Stimulated activated naive CD8-positive, alpha-beta T cell treated with anti-CD3 and anti-CD28 coated beads, Interleukin-15, amount 100 ng/mL, for 72 hours (primary cell): ENCODE measurements around the gene CSTB.

Source experiments
- ATAC-seq: fragments of 150-1000 bp; cut with Tn5 transposase; 2 replicates; pipeline ENCODE4 v1.10.0; 2021; ENCODE audit warnings: mild to moderate bottlenecking, moderate library complexity
- DNase-seq, 2 donors: peaks; one replicate each; pipeline ENCODE4 v3.0.0; 2021 to 2022
- H3K27ac Mint-ChIP-seq, 2 donors: one replicate each; pipeline ENCODE4 v1.8.0; 2022; ENCODE audit warnings: mild to moderate bottlenecking in 2 of 2, mixed read lengths in 2 of 2, moderate library complexity in 2 of 2
- H3K27me3 Mint-ChIP-seq: one replicate; pipeline ENCODE4 v1.8.0; 2022; ENCODE audit warnings: mixed read lengths
- H3K4me1 Mint-ChIP-seq: one replicate; pipeline ENCODE4 v1.8.0; 2022; ENCODE audit warnings: mild to moderate bottlenecking, mixed read lengths
- H3K4me3 Mint-ChIP-seq, 2 donors: one replicate each; pipeline ENCODE4 v1.8.0; 2022; ENCODE audit warnings: mild to moderate bottlenecking in 2 of 2, mixed read lengths in 2 of 2, moderate library complexity in 1 of 2
- H3K9me3 Mint-ChIP-seq, 2 donors: one replicate each; pipeline ENCODE4 v1.8.0; 2022; ENCODE audit warnings: mixed read lengths in 2 of 2

The CSTB gene

GRCh38 chr21:43754948-43755781 lies 20.9 kb downstream of the CSTB start:
- no peak for ATAC-seq
- Mint-ChIP-seq H3K4me3 (no peak overlapping the region), H3K27me3 (no peaks in the 10 kb centered on the region), H3K4me1 (no peaks in the 10 kb centered on the region), H3K27ac (no peak overlapping the region), H3K9me3 (no peaks in the 10 kb centered on the region)
- DNase-seq: no peak

- Mint-ChIP-seq H3K4me3 (no peak overlapping the region), H3K4me1 (peaks cover 4% of the 10 kb centered on the region), H3K27me3 (no peaks in the 10 kb centered on the region), H3K9me3 (no peaks in the 10 kb centered on the region), H3K27ac (no peak overlapping the region)
- DNase-seq (no peak), ATAC-seq (no peak)
These were observed 22.7 kb downstream of the CSTB start for GRCh38 chr21:43753439-43753799.

- no peak overlapping the region for H3K27ac Mint-ChIP-seq
- ATAC-seq: no peak
- DNase-seq: no peak
- H3K9me3 Mint-ChIP-seq: no peaks in the 10 kb centered on the region
- H3K27me3 Mint-ChIP-seq: no peaks in the 10 kb centered on the region
- H3K4me3 Mint-ChIP-seq: no peak overlapping the region
- peaks cover 4% of the 10 kb centered on the region for H3K4me1 Mint-ChIP-seq
These were observed 23.2 kb downstream of the CSTB start for GRCh38 chr21:43752758-43753438.

DNA sequence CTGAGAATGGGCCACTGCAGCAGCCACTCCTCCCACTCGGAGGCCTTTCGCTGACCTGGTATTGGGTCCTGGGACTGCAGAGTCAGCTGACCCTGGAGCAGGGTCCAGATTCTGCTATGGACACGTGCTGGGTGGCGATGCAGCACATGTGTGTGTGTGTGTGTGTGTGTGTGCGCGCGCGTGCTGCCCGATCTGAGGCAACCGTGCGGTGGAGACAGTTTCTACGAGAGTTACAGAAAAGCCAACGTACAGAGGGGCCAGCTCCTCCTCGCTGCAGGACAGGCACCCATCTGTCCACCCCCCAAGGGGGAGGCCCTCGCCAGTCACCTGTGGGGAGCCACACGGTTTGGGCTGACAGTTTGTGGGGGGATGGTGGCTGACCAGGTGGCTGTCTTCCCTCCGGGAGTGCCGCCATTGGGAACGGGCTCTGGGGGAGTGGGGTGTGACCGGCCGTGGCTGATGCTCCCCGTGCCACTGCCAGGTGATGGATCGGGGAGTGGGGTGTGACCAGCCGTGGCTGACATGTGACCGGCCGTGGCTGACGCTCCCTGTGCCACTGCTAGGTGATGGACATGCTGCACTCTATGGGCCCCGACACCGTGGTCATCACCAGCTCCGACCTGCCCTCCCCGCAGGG lies 24.0 kb downstream of the CSTB start:
- Mint-ChIP-seq H3K4me1 (peaks cover 4% of the 10 kb centered on the region), H3K4me3 (no peak overlapping the region), H3K27ac (no peak overlapping the region), H3K9me3 (no peaks in the 10 kb centered on the region), H3K27me3 (no peaks in the 10 kb centered on the region)
- no peak for DNase-seq
- ATAC-seq: no peak

GRCh38 chr21:43750339-43751033 lies 25.6 kb downstream of the CSTB start:
- H3K4me3 Mint-ChIP-seq: no peak overlapping the region
- peaks cover 4% of the 10 kb centered on the region for H3K4me1 Mint-ChIP-seq
- ATAC-seq: no peak
- no peak overlapping the region for H3K27ac Mint-ChIP-seq
- H3K27me3 Mint-ChIP-seq: no peaks in the 10 kb centered on the region
- DNase-seq: no peak
- no peaks in the 10 kb centered on the region for H3K9me3 Mint-ChIP-seq

DNA sequence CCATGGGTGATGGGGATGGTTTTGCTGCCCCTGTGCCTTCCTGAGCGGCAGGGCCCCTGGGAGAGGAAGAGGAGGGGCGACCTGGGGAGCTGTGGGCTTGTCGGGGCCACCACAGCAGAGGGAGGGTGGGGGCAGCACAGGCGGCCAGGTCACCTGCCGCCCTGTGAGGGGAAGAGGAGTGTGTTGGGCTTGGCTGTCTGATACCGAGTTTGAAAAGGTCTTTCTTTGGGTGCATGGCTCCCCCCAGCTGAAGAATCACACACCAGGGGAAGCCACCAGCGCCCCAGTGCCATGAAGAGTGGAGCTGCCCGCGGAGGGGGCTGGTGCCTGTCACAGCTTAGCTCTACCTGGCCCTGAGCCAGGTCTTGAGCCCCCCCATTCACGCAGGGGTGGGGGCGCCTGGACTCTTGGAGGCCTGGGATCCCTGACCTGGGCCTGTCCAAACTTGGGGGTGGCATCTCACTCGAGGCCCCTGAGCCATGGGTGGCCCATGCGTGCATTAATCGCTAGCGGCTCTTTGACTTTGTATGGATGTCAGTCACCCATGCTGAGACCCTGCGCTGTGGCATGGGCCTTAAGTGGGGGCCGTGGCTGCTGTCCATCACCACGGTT lies 26.4 kb downstream of the CSTB start:
- H3K9me3 Mint-ChIP-seq: no peaks in the 10 kb centered on the region
- H3K4me3 Mint-ChIP-seq: no peak overlapping the region
- H3K27ac Mint-ChIP-seq: peak overlapping the region; percentile 13 to 54
- H3K27me3 Mint-ChIP-seq: no peaks in the 10 kb centered on the region
- DNase-seq (no peak), ATAC-seq (peak; percentile 33)
- H3K4me1 Mint-ChIP-seq: peaks cover 4% of the 10 kb centered on the region

- ATAC-seq (no peak), DNase-seq (no peak)
- Mint-ChIP-seq H3K27ac (peak overlapping the region in 1 of 2 donors; percentile 42), H3K4me1 (peaks cover 4% of the 10 kb centered on the region), H3K27me3 (no peaks in the 10 kb centered on the region), H3K9me3 (no peaks in the 10 kb centered on the region), H3K4me3 (no peak overlapping the region)
These were observed 27.5 kb downstream of the CSTB start for GRCh38 chr21:43748622-43749021.

GRCh38 chr21:43745772-43746517 lies 30.2 kb downstream of the CSTB start:
- H3K4me1 Mint-ChIP-seq: peaks cover 5% of the 10 kb centered on the region
- ATAC-seq (no peak), DNase-seq (no peak)
- H3K27me3 Mint-ChIP-seq: no peaks in the 10 kb centered on the region
- no peaks in the 10 kb centered on the region for H3K9me3 Mint-ChIP-seq
- no peak overlapping the region for H3K4me3 Mint-ChIP-seq
- peak overlapping the region in 1 of 2 donors; percentile 4 for H3K27ac Mint-ChIP-seq

GRCh38 chr21:43744725-43745124 lies 31.4 kb downstream of the CSTB start:
- no peak for DNase-seq
- Mint-ChIP-seq H3K4me1 (peaks cover 14% of the 10 kb centered on the region), H3K27me3 (no peaks in the 10 kb centered on the region), H3K4me3 (no peak overlapping the region), H3K9me3 (no peaks in the 10 kb centered on the region), H3K27ac (no peak overlapping the region)
- ATAC-seq: no peak

DNA sequence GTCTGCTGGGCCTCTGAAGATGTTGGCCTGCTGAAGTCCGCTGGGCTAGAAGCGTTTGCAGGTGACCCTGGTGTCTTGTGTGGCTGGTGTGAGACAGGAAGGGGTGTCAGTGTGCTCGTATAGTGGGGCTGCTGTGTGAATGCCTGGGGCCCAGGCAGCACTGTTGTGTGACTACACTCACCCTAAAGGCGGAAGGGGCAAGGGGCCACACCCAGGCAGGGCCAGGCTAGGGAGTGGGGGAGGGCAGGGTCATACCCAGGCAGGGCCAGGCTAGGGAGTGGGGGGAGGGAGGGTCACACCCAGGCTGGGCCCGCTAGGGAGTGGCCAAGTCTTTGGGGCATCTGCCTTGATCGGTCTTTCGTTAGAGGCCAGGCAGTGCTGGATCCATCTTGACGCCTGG lies 32.2 kb downstream of the CSTB start:
- H3K4me1 Mint-ChIP-seq: peaks cover 17% of the 10 kb centered on the region
- no peak overlapping the region for H3K27ac Mint-ChIP-seq
- no peak overlapping the region for H3K4me3 Mint-ChIP-seq
- no peak for ATAC-seq
- H3K27me3 Mint-ChIP-seq: no peaks in the 10 kb centered on the region
- no peaks in the 10 kb centered on the region for H3K9me3 Mint-ChIP-seq
- no peak for DNase-seq

DNA sequence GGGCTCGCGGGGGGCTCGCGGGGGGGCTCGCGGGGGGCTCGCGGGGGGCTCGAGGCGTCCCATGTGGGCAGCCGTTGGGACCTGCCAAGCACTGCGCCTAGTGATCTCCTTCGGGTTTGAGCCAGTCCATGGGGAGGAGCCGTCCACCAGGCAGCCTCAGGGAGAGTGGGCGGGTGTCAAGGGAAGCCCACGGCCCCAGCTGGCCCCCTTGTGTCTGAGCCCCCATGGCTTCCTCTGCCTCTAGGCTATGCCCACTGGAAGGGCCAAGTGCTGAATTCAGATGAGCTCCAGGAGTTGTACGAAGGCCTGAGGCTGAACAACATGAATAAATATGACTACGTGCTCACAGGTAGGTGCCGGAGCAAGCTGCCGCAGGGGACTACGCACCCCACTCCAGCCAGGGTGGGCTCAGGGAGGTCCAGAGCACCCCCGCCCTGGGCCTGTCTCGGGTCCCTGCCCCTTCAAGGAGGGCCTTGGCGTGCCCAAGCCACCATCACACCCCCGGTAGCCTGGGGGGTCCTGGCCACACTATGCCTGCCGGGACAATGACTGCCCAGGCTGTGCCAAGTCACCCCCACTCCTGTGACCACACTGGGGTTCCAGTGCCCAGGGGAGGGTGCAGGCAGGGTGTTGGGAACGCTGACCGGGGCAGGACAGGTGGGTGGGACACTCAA lies 34.5 kb downstream of the CSTB start:
- H3K4me1 Mint-ChIP-seq: peaks cover 19% of the 10 kb centered on the region
- no peak overlapping the region for H3K27ac Mint-ChIP-seq

DNA sequence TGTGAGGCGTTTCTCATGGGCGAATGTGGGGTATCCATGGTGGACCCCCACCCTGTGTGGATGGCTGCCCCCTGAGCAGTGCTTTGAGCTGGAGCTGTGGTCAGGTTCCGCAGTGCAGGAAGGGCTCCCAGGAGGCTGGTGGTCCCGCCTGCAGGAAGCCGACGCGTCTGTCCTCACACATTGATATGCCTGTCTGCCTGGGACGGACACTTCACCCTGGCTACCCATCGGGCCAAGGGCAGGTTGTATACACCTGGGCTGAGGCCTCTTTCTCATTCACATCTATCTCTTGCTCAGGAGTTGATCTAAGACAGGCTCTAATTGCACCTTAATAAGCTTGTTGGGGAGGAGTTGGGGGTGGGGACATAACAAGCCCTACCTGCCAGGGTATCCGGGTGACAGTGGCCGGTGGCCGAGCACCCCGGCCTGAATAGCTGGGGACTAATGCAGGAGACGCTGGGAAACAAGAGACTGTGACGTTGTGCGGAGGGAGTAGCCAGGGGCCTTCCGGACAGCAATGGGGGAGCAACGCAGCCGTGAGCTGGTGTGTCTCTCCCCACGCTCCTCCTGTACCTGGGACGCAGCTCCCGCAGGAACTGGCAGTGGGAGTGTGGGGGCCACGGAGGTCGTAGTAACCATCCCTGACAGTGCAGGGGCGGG lies 35.5 kb downstream of the CSTB start:
- H3K27ac Mint-ChIP-seq: peak overlapping the region; percentile 54 to 69
- H3K9me3 Mint-ChIP-seq: no peaks in the 10 kb centered on the region
- peak overlapping the region in 1 of 2 donors; percentile 33 for H3K4me3 Mint-ChIP-seq

More for the DNA sequence above, 34.5 kb downstream of the CSTB start:
- no peak for DNase-seq
- H3K27me3 Mint-ChIP-seq: no peaks in the 10 kb centered on the region
- H3K4me3 Mint-ChIP-seq: no peak overlapping the region
- no peaks in the 10 kb centered on the region for H3K9me3 Mint-ChIP-seq
- ATAC-seq: no peak

GRCh38 chr21:43739621-43740435 lies 36.3 kb downstream of the CSTB start:
- Mint-ChIP-seq H3K4me3 (no peak overlapping the region), H3K4me1 (peaks cover 34% of the 10 kb centered on the region), H3K27ac (no peak overlapping the region), H3K9me3 (no peaks in the 10 kb centered on the region), H3K27me3 (no peaks in the 10 kb centered on the region)
- ATAC-seq (peak; percentile 26), DNase-seq (no peak)

More for the DNA sequence above, 35.5 kb downstream of the CSTB start:
- no peak for DNase-seq
- ATAC-seq: peak; percentile 51
- Mint-ChIP-seq H3K4me1 (peaks cover 26% of the 10 kb centered on the region), H3K27me3 (no peaks in the 10 kb centered on the region)
